HCT116 (cell line): ENCODE data around the gene COL18A1. TPM values are rescaled to one million over a fixed set of nuclear protein-coding genes. Genes with fewer than 3 reads are reported as not detected.

Experiments
- ATAC-seq: fragments of 200-7000 bp; cut with Tn5 transposase; 2 replicates; pipeline ENCODE4 v1.9.1; 2020; ENCODE audit warnings: mild to moderate bottlenecking, moderate library complexity
- BruUV-seq: library from RNA; stranded (reverse); fragments of 400-500 nt; replicated peaks from 2 replicates; lab custom pipeline; 2021; lab: Mats Ljungman, UMichigan
- CTCF ChIA-PET: fragments of 300-600 bp; sonication (Branson Sonifier 250); formaldehyde crosslinking; loops from one replicate; lab custom pipeline; 2021; ENCODE audit warnings: antibody characterized with exemption; lab: Charles Lee
- POLR2A ChIA-PET: fragments of 300-600, 350-600 bp; sonication (Branson Sonifier 250); formaldehyde crosslinking; loops from one replicate; lab custom pipeline; 2021; ENCODE audit warnings: antibody characterized with exemption; lab: Charles Lee
- RAD21 ChIA-PET, 2 experiments: fragments of 300-600 bp; sonication (Branson Sonifier 250); formaldehyde crosslinking; loops; one replicate each; lab custom pipeline; 2023; ENCODE audit warnings: low total read pairs in 2 of 2; ENCODE audit not compliant: uncharacterized antibody in 2 of 2, unreplicated experiment in 2 of 2, low non-redundant PET in 1 of 2; lab: Charles Lee
- DNase-seq: peaks from one replicate; pipeline ENCODE4 v3.0.0-alpha.2; 2010; ENCODE audit warnings: low read depth, low spot score
- H2AFZ ChIP-seq: fragments of 200-600 bp; shearing (Covaris generic), sonication (generic); 2 replicates; pipeline ENCODE4 v1.6.1; 2017; ENCODE audit warnings: low read depth, mixed run types, mixed read lengths, antibody characterized with exemption, low read length; ENCODE audit not compliant: poor library complexity, severe bottlenecking
- H3K27ac ChIP-seq: 2 replicates; pipeline ENCODE4 v1.5.1; 2012; ENCODE audit warnings: low read depth, low read length
- H3K27me3 ChIP-seq: fragments of 200-600 bp; sonication (generic); 2 replicates; pipeline ENCODE4 v1.6.1; 2016; ENCODE audit warnings: mixed run types, low read length, mixed read lengths; ENCODE audit not compliant: insufficient read depth
- H3K36me3 ChIP-seq, 2 experiments: fragments of 200-500 bp in 1 of 2; fragments of 200-600 bp in 1 of 2; sonication (Bioruptor generic) in 1 of 2; sonication (generic) in 1 of 2; 2 replicates each; pipeline versions ENCODE4 v1.5.1 to v1.6.1; 2014 to 2016; ENCODE audit warnings: low read length in 2 of 2, inconsistent platforms in 1 of 2, mixed read lengths in 1 of 2, mixed run types in 1 of 2; ENCODE audit not compliant: insufficient read depth in 2 of 2, control insufficient read depth in 1 of 2
- H3K4me1 ChIP-seq, 2 experiments: fragments of 200-600 bp in 1 of 2; sonication (generic) in 1 of 2; 2 replicates each; pipeline versions ENCODE4 v1.5.1 to v1.6.1; 2012 to 2017; ENCODE audit warnings: low read length in 2 of 2, inconsistent platforms in 1 of 2, mild to moderate bottlenecking in 1 of 2, mixed read lengths in 1 of 2, mixed run types in 1 of 2, moderate library complexity in 1 of 2; ENCODE audit not compliant: insufficient read depth in 2 of 2, control insufficient read depth in 1 of 2
- H3K4me2 ChIP-seq: fragments of 200-600 bp; sonication (generic); 2 replicates; pipeline ENCODE4 v1.6.1; 2017; ENCODE audit warnings: mixed run types, low read length, mixed read lengths
- H3K4me3 ChIP-seq, 2 experiments: fragments of 200-600 bp in 1 of 2; sonication (generic) in 1 of 2; replicated peaks in 1 of 2; 2 replicates each; pipeline ENCODE4 v1.5.1; 2011 to 2016; ENCODE audit warnings: low read length in 2 of 2, control low read depth in 1 of 2, low read depth in 1 of 2, mild to moderate bottlenecking in 1 of 2, mixed read lengths in 1 of 2, mixed run types in 1 of 2
- H3K79me2 ChIP-seq: fragments of 200-600 bp; sonication (generic); 2 replicates; pipeline ENCODE4 v1.6.1; 2017; ENCODE audit warnings: mild to moderate bottlenecking, mixed run types, low read length, moderate library complexity, mixed read lengths; ENCODE audit not compliant: insufficient read depth
- H3K9ac ChIP-seq: fragments of 200-600 bp; sonication (generic); 2 replicates; pipeline ENCODE4 v1.6.1; 2016; ENCODE audit warnings: low read length, mixed read lengths
- H3K9me2 ChIP-seq: fragments of 200-600 bp; sonication (generic), shearing (Covaris generic); 2 replicates; pipeline ENCODE4 v1.6.1; 2017; ENCODE audit warnings: mixed run types, mild to moderate bottlenecking, moderate library complexity; ENCODE audit not compliant: insufficient read depth
- H3K9me3 ChIP-seq, 2 experiments: fragments of 200-500 bp in 1 of 2; fragments of 200-600 bp in 1 of 2; sonication (Bioruptor generic) in 1 of 2; sonication (generic) in 1 of 2; 2 replicates each; pipeline ENCODE4 v1.6.1; 2014 to 2017; ENCODE audit warnings: low read length in 2 of 2, mixed read lengths in 2 of 2, inconsistent platforms in 1 of 2, low read depth in 1 of 2, mild to moderate bottlenecking in 1 of 2, mixed run types in 1 of 2, moderate library complexity in 1 of 2; ENCODE audit not compliant: control insufficient read depth in 1 of 2, insufficient read depth in 1 of 2
- H4K20me1 ChIP-seq: fragments of 200-600 bp; sonication (generic), shearing (Covaris generic); 2 replicates; pipeline ENCODE4 v1.6.1; 2017; ENCODE audit warnings: mixed run types, mild to moderate bottlenecking, moderate library complexity; ENCODE audit not compliant: insufficient read depth
- ATF3 ChIP-seq: IDR thresholded peaks from 2 replicates; pipeline ENCODE4 v1.6.1; 2012
- CTCF ChIP-seq, 3 experiments: fragments of 200-600 bp in 1 of 3; sonication (generic) in 1 of 3; IDR thresholded peaks in 2 of 3; conservative IDR thresholded peaks in 1 of 3; 2 replicates each; pipeline ENCODE4 v1.5.1; 2012 to 2017; ENCODE audit warnings: low read depth in 2 of 3, low read length in 2 of 3, antibody characterized with exemption in 1 of 3, borderline replicate concordance in 1 of 3, control low read depth in 1 of 3, mild to moderate bottlenecking in 1 of 3, mixed read lengths in 1 of 3, mixed run types in 1 of 3, moderate library complexity in 1 of 3; ENCODE audit not compliant: insufficient read depth in 1 of 3
- EGR1 ChIP-seq: IDR thresholded peaks from 2 replicates; pipeline ENCODE4 v1.6.1; 2012; ENCODE audit warnings: low read depth
- ELF1 ChIP-seq: IDR thresholded peaks from 2 replicates; pipeline ENCODE4 v1.6.1; 2012; ENCODE audit warnings: low read depth, borderline replicate concordance
- EZH2phosphoT487 ChIP-seq: fragments of 200-600 bp; IDR thresholded peaks from 2 replicates; pipeline ENCODE4 v1.6.1; 2018; ENCODE audit warnings: antibody characterized with exemption, borderline replicate concordance
- FOSL1 ChIP-seq: IDR thresholded peaks from 2 replicates; pipeline ENCODE4 v1.6.1; 2012; ENCODE audit warnings: low read depth
- POLR2A ChIP-seq: IDR thresholded peaks from 2 replicates; pipeline ENCODE4 v1.7.0; 2011; ENCODE audit warnings: borderline replicate concordance; ENCODE audit not compliant: insufficient read depth, insufficient read length; ENCODE audit errors: extremely low read depth
- SIN3A ChIP-seq: IDR thresholded peaks from 2 replicates; pipeline ENCODE4 v1.6.1; 2012; ENCODE audit warnings: low read depth
- TCF7L2 ChIP-seq: IDR thresholded peaks from 2 replicates; pipeline ENCODE4 v1.7.0; 2011; ENCODE audit warnings: borderline replicate concordance, inconsistent platforms; ENCODE audit not compliant: insufficient read depth, insufficient read length; ENCODE audit errors: extremely low read depth
- YY1 ChIP-seq: IDR thresholded peaks from 2 replicates; pipeline ENCODE4 v1.6.1; 2011; ENCODE audit warnings: low read length, low read depth, moderate library complexity, mild to moderate bottlenecking; ENCODE audit not compliant: insufficient replicate concordance; ENCODE audit errors: extremely low read depth
- ZBTB33 ChIP-seq: IDR thresholded peaks from 2 replicates; pipeline ENCODE4 v1.6.1; 2011; ENCODE audit warnings: mild to moderate bottlenecking, low read length, moderate library complexity; ENCODE audit not compliant: insufficient replicate concordance; ENCODE audit errors: extremely low read depth
- ZFX ChIP-seq: fragments of 450-650 bp; IDR thresholded peaks from 2 replicates; pipeline ENCODE4 v1.6.1; 2017
- intact Hi-C: fragments of 100-400 bp; cut with micrococcal nuclease; formaldehyde crosslinking; loops from 2 replicates; pipeline ENCODE4 v1.10.0; 2022
- total RNA-seq: library from RNA; stranded (reverse); gene quantifications from one replicate; pipeline ENCODE4 v1.2.1, GENCODE V29; 2021; ENCODE audit not compliant: unreplicated experiment

Gene COL18A1
- total RNA-seq, 1 experiment from 2014 or later, result 59.5 TPM

GRCh38 chr21:45423968-45424853 is 19.2 kb downstream of the COL18A1 start (continued):
- TF ChIP-seq CTCF (IDR thresholded peaks at IDR 0.05 in 2 of 3, conservative IDR thresholded peaks at IDR 0.05 in 1 of 3; ENCODE audit: borderline replicate concordance in 1 of 3, insufficient read depth in 1 of 3, low read depth in 2 of 3, low read length in 2 of 3) (no peak), FOSL1 (no peak)

GRCh38 chr21:45424854-45425795 is 20.2 kb downstream of the COL18A1 start:
- DNase-seq (no peak), ATAC-seq (no peak)
- Histone ChIP-seq H3K9me3 (no peaks in the 10 kb centered on the region), H3K36me3 (0 out of 4 replicates have a peak, but pooled peaks cover 0 to 5% of the 10 kb centered on the region in 2 experiments), H3K27ac (no peak overlapping the region), H3K9me2 (no peaks in the 10 kb centered on the region), H3K4me1 (peaks cover 33 to 48% of the 10 kb centered on the region in 2 experiments), H3K27me3 (no peaks in the 10 kb centered on the region), H2AFZ (no peak overlapping the region), H3K4me3 (no peak overlapping the region), H3K9ac (no peak overlapping the region), H3K4me2 (no peak overlapping the region), H4K20me1 (no peaks in the 10 kb centered on the region), H3K79me2 (peaks cover 22% of the 10 kb centered on the region; the same call in 1 of the 2 replicates)
- intact Hi-C loops, result no loop called here
- ChIA-PET POLR2A (no interaction called here), RAD21 (no interaction called here), CTCF (no interaction called here)
- TF ChIP-seq FOSL1, result no peak
- no peak for TF ChIP-seq SIN3A
- no peak for TF ChIP-seq POLR2A
- no peak for TF ChIP-seq ZFX
- TF ChIP-seq ZBTB33, result no peak
- no peak for TF ChIP-seq EZH2phosphoT487
- no peak for TF ChIP-seq EGR1
- no peak for TF ChIP-seq YY1
- no peak for TF ChIP-seq ELF1
- no peak for TF ChIP-seq TCF7L2
- TF ChIP-seq ATF3, result no peak
- TF ChIP-seq CTCF (IDR thresholded peaks at IDR 0.05 in 2 of 3, conservative IDR thresholded peaks at IDR 0.05 in 1 of 3; ENCODE audit: borderline replicate concordance in 1 of 3, insufficient read depth in 1 of 3, low read depth in 2 of 3, low read length in 2 of 3), result no peak
- BruUV-seq, result no TSS peak
